Smooth muscle cell (in vitro differentiated cells): ENCODE data around the gene ZNF227. TPM values are rescaled to one million over a fixed set of nuclear protein-coding genes. Genes with fewer than 3 reads are reported as not detected.

Experiments used
- DNase-seq: peaks from one replicate; lab custom pipeline; 2025; ENCODE audit not compliant: unreplicated experiment; lab: John Stamatoyannopoulos, UW
- H2AFZ ChIP-seq: fragments of 200-600 bp; sonication (generic); 2 replicates; pipeline ENCODE4 v1.6.0; 2016; ENCODE audit warnings: antibody characterized with exemption, low read depth, mild to moderate bottlenecking
- H3F3A ChIP-seq: fragments of 200-600 bp; sonication (generic); 2 replicates; pipeline ENCODE4 v1.6.0; 2017; ENCODE audit warnings: antibody characterized with exemption, low read depth
- H3K27ac ChIP-seq: fragments of 200-600 bp; sonication (generic); 2 replicates; pipeline ENCODE4 v1.5.1; 2016; ENCODE audit warnings: low read depth, mild to moderate bottlenecking
- H3K27me3 ChIP-seq: fragments of 200-600 bp; sonication (generic); 2 replicates; pipeline ENCODE4 v1.6.1; 2016; ENCODE audit warnings: low read depth, mild to moderate bottlenecking
- H3K36me3 ChIP-seq: fragments of 200-600 bp; sonication (generic); 2 replicates; pipeline ENCODE4 v1.5.1; 2016; ENCODE audit warnings: low read depth
- H3K4me1 ChIP-seq: fragments of 200-600 bp; sonication (generic); 2 replicates; pipeline ENCODE4 v1.5.1; 2016; ENCODE audit warnings: low read depth
- H3K4me2 ChIP-seq: fragments of 200-600 bp; sonication (generic); 2 replicates; pipeline ENCODE4 v1.6.0; 2016; ENCODE audit warnings: mild to moderate bottlenecking
- H3K4me3 ChIP-seq: fragments of 200-600 bp; sonication (generic); 2 replicates; pipeline ENCODE4 v1.5.1; 2016; ENCODE audit warnings: mild to moderate bottlenecking
- H3K79me2 ChIP-seq: fragments of 200-600 bp; sonication (generic); 2 replicates; pipeline ENCODE4 v1.6.0; 2016; ENCODE audit warnings: low read depth, mild to moderate bottlenecking
- H3K9ac ChIP-seq: fragments of 200-600 bp; sonication (generic); 2 replicates; pipeline ENCODE4 v1.6.0; 2016; ENCODE audit warnings: low read depth
- H3K9me3 ChIP-seq: fragments of 200-600 bp; sonication (generic); replicated peaks from 2 replicates; pipeline ENCODE4 v1.5.1; 2016; ENCODE audit warnings: low read depth
- H4K20me1 ChIP-seq: fragments of 200-600 bp; sonication (generic); 2 replicates; pipeline ENCODE4 v1.6.0; 2016; ENCODE audit warnings: low read depth
- WGBS: methylation state at CpG from one replicate; pipeline ENCODE4 v1.1.7; 2016; ENCODE audit warnings: low lambda C conversion rate; 5-methylcytosine and 5-hydroxymethylcytosine counted together
- polyA plus RNA-seq: library from polyadenylated mRNA; unstranded; fragments of >200 nt; fragmentation: Nextera tagmentation; extraction: Ambion mirVana; gene quantifications from 2 replicates; pipeline ENCODE4 v1.2.1, GENCODE V29; 2016
- total RNA-seq: library from RNA; depleted of rRNA; stranded (reverse); fragments of >200 nt; gene quantifications from 2 replicates; pipeline ENCODE4 v1.2.3, GENCODE V29; 2014
- TF ChIP-seq, protein P1 (sequence below): fragments of 200-600 bp; sonication (generic); IDR thresholded peaks from 2 replicates; pipeline ENCODE4 v1.5.1; 2017; ENCODE audit warnings: borderline replicate concordance, mild to moderate bottlenecking, antibody characterized with exemption; ENCODE audit not compliant: insufficient read depth, poor library complexity, severe bottlenecking

ZNF227 gene
- total and polyA plus RNA-seq, 2 experiments from 2014 or later, result 5.9 to 14.5 TPM

DNA sequence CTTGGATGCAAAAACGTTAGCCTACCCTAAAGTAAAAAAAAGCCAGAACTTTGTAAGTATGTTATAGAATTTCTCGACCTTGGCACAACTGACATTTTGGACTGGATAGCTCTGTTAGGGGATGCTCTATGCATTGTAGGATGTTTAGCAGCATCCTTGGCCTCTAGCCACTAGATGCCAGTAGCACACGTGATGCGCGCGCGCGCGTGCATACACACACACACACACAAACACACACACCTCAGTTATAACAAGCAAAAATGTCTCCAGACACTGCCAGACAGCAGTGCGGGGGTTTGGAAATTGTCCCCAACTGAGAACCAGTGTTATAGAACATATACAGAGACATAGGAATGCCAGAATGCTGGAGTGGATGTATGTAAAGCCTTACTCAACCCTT, 30.2 kb upstream of the ZNF227 start:
- Histone ChIP-seq H3K27ac (no peak overlapping the region), H3K4me1 (no peaks in the 10 kb centered on the region), H3F3A (no peaks in the 10 kb centered on the region), H2AFZ (no peak overlapping the region), H3K79me2 (no peaks in the 10 kb centered on the region), H3K9ac (no peak overlapping the region), H3K4me2 (no peak overlapping the region), H3K9me3 (peaks cover 17% of the 10 kb centered on the region), H3K4me3 (no peak overlapping the region), H4K20me1 (no peaks in the 10 kb centered on the region), H3K36me3 (peaks cover 7% of the 10 kb centered on the region), H3K27me3 (no peaks in the 10 kb centered on the region)
- TF ChIP-seq, protein P1, sequence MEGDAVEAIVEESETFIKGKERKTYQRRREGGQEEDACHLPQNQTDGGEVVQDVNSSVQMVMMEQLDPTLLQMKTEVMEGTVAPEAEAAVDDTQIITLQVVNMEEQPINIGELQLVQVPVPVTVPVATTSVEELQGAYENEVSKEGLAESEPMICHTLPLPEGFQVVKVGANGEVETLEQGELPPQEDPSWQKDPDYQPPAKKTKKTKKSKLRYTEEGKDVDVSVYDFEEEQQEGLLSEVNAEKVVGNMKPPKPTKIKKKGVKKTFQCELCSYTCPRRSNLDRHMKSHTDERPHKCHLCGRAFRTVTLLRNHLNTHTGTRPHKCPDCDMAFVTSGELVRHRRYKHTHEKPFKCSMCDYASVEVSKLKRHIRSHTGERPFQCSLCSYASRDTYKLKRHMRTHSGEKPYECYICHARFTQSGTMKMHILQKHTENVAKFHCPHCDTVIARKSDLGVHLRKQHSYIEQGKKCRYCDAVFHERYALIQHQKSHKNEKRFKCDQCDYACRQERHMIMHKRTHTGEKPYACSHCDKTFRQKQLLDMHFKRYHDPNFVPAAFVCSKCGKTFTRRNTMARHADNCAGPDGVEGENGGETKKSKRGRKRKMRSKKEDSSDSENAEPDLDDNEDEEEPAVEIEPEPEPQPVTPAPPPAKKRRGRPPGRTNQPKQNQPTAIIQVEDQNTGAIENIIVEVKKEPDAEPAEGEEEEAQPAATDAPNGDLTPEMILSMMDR, result no peak
- WGBS, result 91% methylated on average over 10 of the region's 10 CpGs
- DNase-seq, result no peak

DNA sequence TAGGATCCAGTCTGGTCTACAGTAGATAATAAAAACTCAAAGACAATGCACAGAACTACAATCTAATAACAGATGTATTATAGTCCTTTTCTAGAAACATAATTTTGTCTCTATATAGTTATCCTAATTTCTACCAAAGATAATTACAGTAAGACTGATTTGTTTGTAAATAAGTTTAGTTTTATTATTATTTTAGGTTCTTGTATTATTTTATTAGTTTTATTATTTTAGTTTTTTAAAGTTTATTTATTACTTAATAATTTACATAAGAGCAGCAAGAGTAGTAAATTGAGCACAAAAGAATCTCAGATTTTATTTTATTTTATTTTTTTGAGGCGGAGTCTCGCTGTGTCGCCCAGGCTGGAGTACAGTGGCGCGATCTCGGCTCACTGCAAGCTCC, 22.3 kb upstream of the ZNF227 start:
- no peak overlapping the region for H2AFZ ChIP-seq
- DNase-seq, result no peak
- no peaks in the 10 kb centered on the region for H4K20me1 ChIP-seq
- no peak overlapping the region for H3K9ac ChIP-seq
- TF ChIP-seq, protein P1, result no peak
- H3K9me3 ChIP-seq, result no peaks in the 10 kb centered on the region
- H3K27me3 ChIP-seq, result no peaks in the 10 kb centered on the region
- H3K4me1 ChIP-seq, result no peaks in the 10 kb centered on the region
- H3K4me2 ChIP-seq, result no peak overlapping the region
- H3K4me3 ChIP-seq, result no peak overlapping the region
- no peaks in the 10 kb centered on the region for H3F3A ChIP-seq
- peaks cover 3% of the 10 kb centered on the region for H3K36me3 ChIP-seq
- no peaks in the 10 kb centered on the region for H3K79me2 ChIP-seq
- no peak overlapping the region for H3K27ac ChIP-seq
- 96% methylated on average over 6 of the region's 6 CpGs for WGBS

- H3K4me3 ChIP-seq, result no peak overlapping the region
- no peak overlapping the region for H2AFZ ChIP-seq
- no peaks in the 10 kb centered on the region for H3K9me3 ChIP-seq
- no peaks in the 10 kb centered on the region for H3K27me3 ChIP-seq
- H3F3A ChIP-seq, result no peaks in the 10 kb centered on the region
- no peak overlapping the region for H3K4me2 ChIP-seq
- H3K9ac ChIP-seq, result no peak overlapping the region
- TF ChIP-seq, protein P1, result no peak
- H3K4me1 ChIP-seq, result no peaks in the 10 kb centered on the region
- H3K27ac ChIP-seq, result no peak overlapping the region
- no peak for DNase-seq
- 81% methylated on average over 5 of the region's 5 CpGs for WGBS
- H3K79me2 ChIP-seq, result no peaks in the 10 kb centered on the region
- H4K20me1 ChIP-seq, result no peaks in the 10 kb centered on the region
- peaks cover 3% of the 10 kb centered on the region for H3K36me3 ChIP-seq
Observed at GRCh38 chr19:44192127-44192526, 20.2 kb upstream of the ZNF227 start.

DNA sequence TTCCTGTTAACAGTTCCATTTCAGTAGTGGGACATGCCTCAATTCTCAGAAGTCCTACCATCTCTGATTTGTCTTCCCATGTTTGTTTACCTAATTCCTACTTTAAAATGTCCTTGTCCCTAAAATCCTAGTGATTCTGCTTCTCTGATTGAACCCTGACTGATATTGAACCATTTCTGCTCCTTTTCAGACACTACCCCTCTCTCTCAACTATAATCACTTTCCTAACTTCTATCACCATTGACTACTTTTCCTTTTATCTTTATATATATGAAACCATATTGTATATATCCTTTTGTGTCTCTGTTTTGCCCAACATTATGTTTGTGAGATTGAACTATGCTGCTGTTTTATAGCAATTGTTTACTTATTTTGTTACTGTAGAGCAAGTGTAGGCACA, 15.6 kb upstream of the ZNF227 start:
- Histone ChIP-seq H3F3A (no peaks in the 10 kb centered on the region), H3K79me2 (no peaks in the 10 kb centered on the region), H3K4me1 (no peaks in the 10 kb centered on the region), H2AFZ (no peak overlapping the region), H4K20me1 (no peaks in the 10 kb centered on the region), H3K27ac (no peak overlapping the region), H3K9me3 (no peaks in the 10 kb centered on the region), H3K36me3 (peaks cover 3% of the 10 kb centered on the region), H3K27me3 (no peaks in the 10 kb centered on the region), H3K4me2 (no peak overlapping the region), H3K9ac (no peak overlapping the region), H3K4me3 (no peak overlapping the region)
- no peak for DNase-seq
- TF ChIP-seq, protein P1, result no peak
